Tibial artery (tissue), 4 donors: ENCODE data around the gene EEF1A2.

Experiments used
- DNase-seq, 2 donors: peaks; one replicate each; pipeline ENCODE4 v3.0.0-alpha.2; 2019
- H3K27ac ChIP-seq, 2 donors: fragments of 200-600 bp; sonication (generic) in 1 of 2; 1 replicate in 1 of 2; 2 replicates in 1 of 2; pipeline ENCODE4 v1.5.1; 2018 to 2019; ENCODE audit warnings: mild to moderate bottlenecking in 1 of 2
- H3K27me3 ChIP-seq, 2 donors: fragments of 200-600 bp; sonication (generic) in 1 of 2; one replicate each; pipeline versions ENCODE4 v1.5.1 to v1.6.0; 2016 to 2019
- H3K36me3 ChIP-seq, 3 donors: fragments of 200-600 bp; sonication (generic) in 2 of 3; one replicate each; pipeline ENCODE4 v1.5.1; 2016 to 2019; ENCODE audit warnings: mild to moderate bottlenecking in 2 of 3
- H3K4me1 ChIP-seq, 4 donors: fragments of 200-600 bp; sonication (generic) in 2 of 4; 1 replicate in 3 of 4; 2 replicates in 1 of 4; pipeline ENCODE4 v1.5.1; 2016 to 2019
- H3K4me3 ChIP-seq, 2 donors: fragments of 200-600 bp; sonication (generic) in 1 of 2; 1 replicate in 1 of 2; 2 replicates in 1 of 2; pipeline ENCODE4 v1.5.1; 2018 to 2019; ENCODE audit warnings: mild to moderate bottlenecking in 2 of 2
- H3K9me3 ChIP-seq, 3 donors: fragments of 200-600 bp; sonication (generic) in 1 of 3; one replicate each; pipeline ENCODE4 v1.5.1; 2016 to 2019
- CTCF ChIP-seq, 2 experiments: fragments of 200-600 bp in 1 of 2; fragments of 450-650 bp in 1 of 2; IDR thresholded peaks; one replicate each; pipeline ENCODE4 v1.5.1; 2017 to 2019; ENCODE audit warnings: antibody characterized with exemption in 2 of 2, mild to moderate bottlenecking in 1 of 2, moderate library complexity in 1 of 2
- intact Hi-C: fragments of 100-400 bp; cut with DNase I; formaldehyde crosslinking; loops from one replicate; pipeline ENCODE4 v1.15.0; 2023; ENCODE audit warnings: low total_unique reads

EEF1A2 gene

GRCh38 chr20:63520934-63521601 is 22.2 kb upstream of the EEF1A2 start:
- intact Hi-C loops, result loop anchor here (5.0 kb wide), 1 partner anchor 121 kb away; no protein-coding TSS in a partner anchor
- DNase-seq, result peak; percentile 63 to 82
- H3K36me3 ChIP-seq, result peaks cover 0 to 21% (median 12%) of the 10 kb centered on the region in 3 donors
- peak overlapping the region; percentile 73 to 90 for H3K4me3 ChIP-seq
- TF ChIP-seq CTCF (IDR thresholded peaks at IDR 0.05), result no peak
- no peaks in the 10 kb centered on the region for H3K9me3 ChIP-seq
- H3K27me3 ChIP-seq, result no peaks in the 10 kb centered on the region
- H3K4me1 ChIP-seq, result peaks cover 0 to 29% (median 24%) of the 10 kb centered on the region in 4 donors
- H3K27ac ChIP-seq, result peak overlapping the region; percentile 78 to 97

GRCh38 chr20:63520504-63520933 is 21.6 kb upstream of the EEF1A2 start, which contains the start of gene PPDPF:
TSS of gene PPDPF (plus strand) at chr20:63520765. CDS start at chr20:63521309, 544 bp downstream.
- Histone ChIP-seq H3K4me1 (peaks cover 0 to 29% (median 24%) of the 10 kb centered on the region in 4 donors), H3K27ac (peak within 1 kb of the TSS; percentile 78 to 97), H3K36me3 (peaks cover 0 to 21% (median 12%) of the 10 kb centered on the region in 3 donors), H3K27me3 (no peaks in the 10 kb centered on the region), H3K4me3 (peak within 1 kb of the TSS; percentile 73 to 90), H3K9me3 (no peaks in the 10 kb centered on the region)
- DNase-seq, result peak; percentile 69 to 88
- no peak for TF ChIP-seq CTCF (IDR thresholded peaks at IDR 0.05)
- intact Hi-C loops, result loop anchor here (5.0 kb wide), 1 partner anchor 122 kb away; no protein-coding TSS in a partner anchor

- Histone ChIP-seq H3K4me1 (peaks cover 0 to 29% (median 24%) of the 10 kb centered on the region in 4 donors), H3K9me3 (no peaks in the 10 kb centered on the region), H3K4me3 (peak overlapping the region; percentile 73 to 90), H3K36me3 (peaks cover 0 to 21% (median 12%) of the 10 kb centered on the region in 3 donors), H3K27me3 (no peaks in the 10 kb centered on the region), H3K27ac (peak overlapping the region; percentile 78 to 97)
- intact Hi-C loops, result loop anchor here (5.0 kb wide), 1 partner anchor 122 kb away; no protein-coding TSS in a partner anchor
- DNase-seq, result peak; percentile 49 to 83
- peak in 1 of 2 experiments; percentile 5 for TF ChIP-seq CTCF (IDR thresholded peaks at IDR 0.05)
These were observed 21.0 kb upstream of the EEF1A2 start for GRCh38 chr20:63519668-63520503.

- DNase-seq, result no peak
- intact Hi-C loops, result no loop called here
- Histone ChIP-seq H3K4me1 (peaks cover 0 to 29% (median 24%) of the 10 kb centered on the region in 4 donors), H3K27ac (peak overlapping the region; percentile 78 to 97), H3K27me3 (no peaks in the 10 kb centered on the region), H3K36me3 (peaks cover 0 to 21% (median 12%) of the 10 kb centered on the region in 3 donors), H3K4me3 (peak overlapping the region; percentile 73 to 90), H3K9me3 (no peaks in the 10 kb centered on the region)
- TF ChIP-seq CTCF (IDR thresholded peaks at IDR 0.05), result no peak
These were observed 20.2 kb upstream of the EEF1A2 start for GRCh38 chr20:63518946-63519667.

- Histone ChIP-seq H3K36me3 (peaks cover 0 to 18% (median 7%) of the 10 kb centered on the region in 3 donors), H3K4me3 (no peak overlapping the region), H3K4me1 (peaks cover 0 to 29% (median 24%) of the 10 kb centered on the region in 4 donors), H3K27me3 (peaks cover 0 to 2% of the 10 kb centered on the region in 2 donors), H3K9me3 (no peaks in the 10 kb centered on the region), H3K27ac (no peak overlapping the region)
- no peak for DNase-seq
- intact Hi-C loops, result no loop called here
- no peak for TF ChIP-seq CTCF (IDR thresholded peaks at IDR 0.05)
These were observed 19.5 kb upstream of the EEF1A2 start for GRCh38 chr20:63518351-63518861.
